GM12892 (cell line): ENCODE results near the gene ISG20L2.

Experiments
- POLR2A ChIP-seq: IDR thresholded peaks from 2 replicates; pipeline ENCODE4 v1.6.1; 2011; ENCODE audit warnings: low read depth, low read length, control low read depth
- POLR2AphosphoS5 ChIP-seq: IDR thresholded peaks from 2 replicates; pipeline ENCODE4 v1.6.1; 2011; ENCODE audit warnings: low read depth, low read length, control low read depth

DNA sequence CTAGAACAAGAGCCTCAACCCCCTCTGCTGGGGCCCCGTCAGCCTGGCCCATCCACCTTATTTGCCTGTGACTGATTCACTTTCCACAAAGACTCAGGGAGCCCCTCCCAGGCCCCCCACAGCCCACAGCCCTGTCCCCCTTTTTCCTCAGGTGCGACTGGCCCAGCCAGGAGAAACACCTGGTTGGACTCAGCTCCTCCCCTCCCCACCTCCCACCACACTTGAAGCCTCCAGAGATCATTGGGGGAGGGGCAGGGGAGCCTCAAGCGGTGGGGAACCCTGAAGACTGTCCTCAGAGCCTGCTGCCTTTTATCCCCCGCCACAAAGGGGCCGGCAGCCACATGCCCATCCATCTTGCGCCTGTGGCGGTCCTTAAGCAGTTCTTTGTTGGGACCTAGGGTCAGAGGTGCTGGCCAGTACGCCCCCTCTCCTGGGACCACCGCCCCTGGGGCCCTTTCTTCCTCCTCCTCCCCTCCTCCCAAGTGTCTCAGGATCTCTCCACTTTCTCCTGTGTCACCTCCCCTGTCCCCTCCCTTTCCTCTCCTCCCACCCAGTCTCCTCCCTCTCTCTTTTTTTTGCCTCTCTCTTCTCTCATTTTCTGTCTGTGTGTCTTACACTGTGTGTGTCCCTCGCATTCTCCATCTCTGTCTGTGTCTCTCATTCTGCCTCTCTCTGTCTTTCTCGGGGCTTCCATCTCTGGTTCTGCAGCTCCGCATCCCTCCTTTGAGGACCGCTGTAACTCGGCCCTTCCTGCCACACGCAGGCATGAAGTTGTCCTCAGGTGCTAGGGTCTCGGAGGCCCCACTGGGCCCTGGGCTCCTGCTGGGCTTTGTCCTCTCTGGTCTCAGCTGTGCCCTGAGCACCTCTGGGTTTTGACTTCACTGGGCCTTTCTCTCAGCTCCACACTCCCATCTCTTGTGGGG, 35.4 kb downstream of the ISG20L2 start:
- TF ChIP-seq POLR2AphosphoS5 (no peak), POLR2A (no peak)
